ENCODE data around the gene PRND.

GRCh38 chr20:4772132-4772531, 50.4 kb downstream of the PRND start:
- no peak for TF ChIP-seq MAFK (IDR thresholded peaks at IDR 0.05; ENCODE audit: low read depth, low read length)
- TF ChIP-seq CEBPB (IDR thresholded peaks at IDR 0.05; ENCODE audit: low read depth, low read length), result no peak
- no peak for TF ChIP-seq CTCF (conservative IDR thresholded peaks at IDR 0.05; ENCODE audit: low read depth, low read length)
- no peak for TF ChIP-seq SMC3 (IDR thresholded peaks at IDR 0.05; ENCODE audit: low read depth, low read length)
- TF ChIP-seq BHLHE40 (IDR thresholded peaks at IDR 0.05; ENCODE audit: low read depth, low read length), result no peak
- no peak for TF ChIP-seq RCOR1 (IDR thresholded peaks at IDR 0.05; ENCODE audit: insufficient replicate concordance, low read length)

Data from IMR-90 (cell line).